CD8-positive, alpha-beta memory T cell (primary cell): ENCODE measurements around the gene NTRK3. TPM values are rescaled to one million over a fixed set of nuclear protein-coding genes. Genes with fewer than 3 reads are reported as not detected.

Source experiments
- CTCF ChIA-PET: fragments of 350-600 bp; sonication (Branson Sonifier 250); formaldehyde crosslinking; loops from one replicate; lab custom pipeline; 2021; ENCODE audit warnings: antibody characterized with exemption; lab: Charles Lee
- POLR2A ChIA-PET: fragments of 350-600 bp; sonication (Branson Sonifier 250); formaldehyde crosslinking; loops from one replicate; lab custom pipeline; 2021; ENCODE audit warnings: antibody characterized with exemption; lab: Charles Lee
- DNase-seq, 5 donors: peaks; one replicate each; pipeline versions ENCODE4 v3.0.0 to v3.0.0-alpha.2; 2020 to 2022; ENCODE audit warnings: mixed read lengths in 1 of 5
- H3K27ac ChIP-seq: one replicate; pipeline ENCODE4 v1.7.0; 2013; ENCODE audit warnings: low read depth, mild to moderate bottlenecking, low read length, moderate library complexity
- H3K27me3 ChIP-seq: 2 replicates; pipeline ENCODE4 v1.7.0; 2013; ENCODE audit warnings: low read length, mild to moderate bottlenecking; ENCODE audit not compliant: insufficient read depth, poor library complexity, severe bottlenecking
- H3K36me3 ChIP-seq: 2 replicates; pipeline ENCODE4 v1.7.0; 2013; ENCODE audit warnings: mild to moderate bottlenecking, low read length, moderate library complexity; ENCODE audit not compliant: insufficient read depth
- H3K4me1 ChIP-seq: 2 replicates; pipeline ENCODE4 v1.7.0; 2013; ENCODE audit warnings: mild to moderate bottlenecking, low read length, moderate library complexity; ENCODE audit not compliant: insufficient read depth
- H3K4me3 ChIP-seq: 2 replicates; pipeline ENCODE4 v1.7.0; 2013; ENCODE audit warnings: mild to moderate bottlenecking, low read length
- H3K9me3 ChIP-seq: 2 replicates; pipeline ENCODE4 v1.7.0; 2013; ENCODE audit warnings: mild to moderate bottlenecking, low read length
- H3K27ac Mint-ChIP-seq, 8 donors: one replicate each; pipeline ENCODE4 v1.8.0; 2020 to 2021; ENCODE audit warnings: mixed read lengths in 8 of 8, mild to moderate bottlenecking in 6 of 8, inconsistent platforms in 3 of 8, moderate library complexity in 3 of 8
- H3K27me3 Mint-ChIP-seq, 2 donors: one replicate each; pipeline ENCODE4 v1.8.0; 2020 to 2021; ENCODE audit warnings: mixed read lengths in 2 of 2, mild to moderate bottlenecking in 1 of 2, moderate library complexity in 1 of 2
- H3K36me3 Mint-ChIP-seq, 3 donors: one replicate each; pipeline ENCODE4 v1.8.0; 2020 to 2021; ENCODE audit warnings: mixed read lengths in 3 of 3, inconsistent platforms in 1 of 3, mild to moderate bottlenecking in 1 of 3
- H3K4me1 Mint-ChIP-seq, 3 donors: one replicate each; pipeline ENCODE4 v1.8.0; 2020 to 2021; ENCODE audit warnings: mixed read lengths in 3 of 3, inconsistent platforms in 1 of 3, mild to moderate bottlenecking in 1 of 3
- H3K4me3 Mint-ChIP-seq, 7 donors: one replicate each; pipeline ENCODE4 v1.8.0; 2020 to 2021; ENCODE audit warnings: mixed read lengths in 7 of 7, mild to moderate bottlenecking in 6 of 7, moderate library complexity in 4 of 7, inconsistent platforms in 2 of 7
- H3K9me3 Mint-ChIP-seq, 5 donors: one replicate each; pipeline ENCODE4 v1.8.0; 2020 to 2022; ENCODE audit warnings: mixed read lengths in 5 of 5, mild to moderate bottlenecking in 3 of 5, moderate library complexity in 2 of 5, inconsistent platforms in 1 of 5
- polyA plus RNA-seq: library from polyadenylated mRNA; unstranded; fragments of 300-500 nt; fragmentation: Illumina TruSeq; gene quantifications from one replicate; pipeline ENCODE4 v1.2.3, GENCODE V29; 2021
- total RNA-seq, 2 experiments: library from RNA; stranded (reverse); gene quantifications; one replicate each; pipeline ENCODE4 v1.2.3, GENCODE V29; 2021

NTRK3 gene
- total and polyA plus RNA-seq, 3 experiments from 2014 or later: 0.26 to 0.29 TPM; not detected in 1

DNA sequence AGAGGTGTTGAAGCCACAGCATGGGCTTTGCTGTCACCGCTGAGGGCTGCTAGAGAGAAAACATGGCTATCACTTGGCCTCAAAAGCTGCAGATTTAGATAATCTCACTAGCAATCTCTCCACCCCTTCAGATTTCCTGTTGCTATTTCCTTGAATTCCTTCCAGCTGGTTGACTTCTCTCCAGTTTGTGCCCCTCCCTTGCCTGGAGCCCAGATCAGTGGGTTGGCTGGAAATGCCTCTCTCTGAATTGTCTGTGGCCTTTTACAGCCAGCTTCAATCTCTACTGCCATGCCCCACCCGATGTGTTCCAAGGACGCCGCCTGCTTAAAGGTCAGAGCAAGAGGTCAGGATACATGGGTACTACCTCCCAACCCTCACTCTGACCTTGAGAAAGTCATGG, 294.1 kb downstream of the NTRK3 start:
- Histone ChIP-seq H3K9me3 (no peaks in the 10 kb centered on the region), H3K27ac (no peak overlapping the region), H3K27me3 (no peaks in the 10 kb centered on the region), H3K4me3 (no peak overlapping the region), H3K36me3 (no peaks in the 10 kb centered on the region), H3K4me1 (no peaks in the 10 kb centered on the region)
- H3K27ac Mint-ChIP-seq: no peak overlapping the region
- no peak for DNase-seq
- ChIA-PET POLR2A (no interaction called here), CTCF (no interaction called here)
- H3K4me3 Mint-ChIP-seq: no peak overlapping the region
- no peaks in the 10 kb centered on the region for H3K4me1 Mint-ChIP-seq
- H3K9me3 Mint-ChIP-seq: peaks cover 0 to 8% (median 0%) of the 10 kb centered on the region in 5 donors
- H3K36me3 Mint-ChIP-seq: no peaks in the 10 kb centered on the region
- peaks cover 4 to 7% of the 10 kb centered on the region in 2 donors for H3K27me3 Mint-ChIP-seq

DNA sequence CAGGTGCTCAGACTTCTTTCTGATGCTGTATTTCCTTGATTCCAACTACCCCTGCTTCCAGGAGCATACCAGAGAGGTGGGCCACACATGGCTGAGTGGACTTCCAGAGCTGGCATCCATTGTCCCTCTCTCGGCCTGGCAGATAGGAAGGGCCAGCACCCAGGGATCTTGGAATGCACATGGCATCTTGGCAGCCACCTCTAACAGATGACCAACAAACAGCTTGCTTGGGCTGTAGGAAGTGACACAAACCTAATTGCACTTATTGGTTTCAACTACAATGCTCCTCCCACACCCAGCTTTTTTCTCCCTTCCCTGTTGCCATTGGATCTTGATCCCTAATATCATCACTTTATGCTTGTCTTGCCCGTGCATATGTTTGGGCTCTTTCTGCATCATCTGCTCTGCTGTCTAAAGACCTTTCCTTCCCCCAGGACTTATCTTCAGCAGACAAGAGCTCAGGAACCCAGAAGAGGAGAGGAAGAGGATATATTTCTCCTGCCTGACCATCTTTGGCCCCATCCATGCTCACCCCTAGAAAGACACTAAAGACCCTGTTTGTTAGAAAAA, 294.6 kb downstream of the NTRK3 start:
- H3K4me1 ChIP-seq: no peaks in the 10 kb centered on the region
- no peak for DNase-seq
- POLR2A ChIA-PET: no interaction called here
- Mint-ChIP-seq H3K27me3 (peaks cover 4 to 7% of the 10 kb centered on the region in 2 donors), H3K9me3 (peaks cover 0 to 8% (median 0%) of the 10 kb centered on the region in 5 donors), H3K4me1 (no peaks in the 10 kb centered on the region), H3K27ac (no peak overlapping the region), H3K4me3 (no peak overlapping the region), H3K36me3 (no peaks in the 10 kb centered on the region)
- no peak overlapping the region for H3K4me3 ChIP-seq
- CTCF ChIA-PET: no interaction called here
- no peaks in the 10 kb centered on the region for H3K9me3 ChIP-seq
- no peaks in the 10 kb centered on the region for H3K36me3 ChIP-seq
- no peaks in the 10 kb centered on the region for H3K27me3 ChIP-seq
- H3K27ac ChIP-seq: no peak overlapping the region

DNA sequence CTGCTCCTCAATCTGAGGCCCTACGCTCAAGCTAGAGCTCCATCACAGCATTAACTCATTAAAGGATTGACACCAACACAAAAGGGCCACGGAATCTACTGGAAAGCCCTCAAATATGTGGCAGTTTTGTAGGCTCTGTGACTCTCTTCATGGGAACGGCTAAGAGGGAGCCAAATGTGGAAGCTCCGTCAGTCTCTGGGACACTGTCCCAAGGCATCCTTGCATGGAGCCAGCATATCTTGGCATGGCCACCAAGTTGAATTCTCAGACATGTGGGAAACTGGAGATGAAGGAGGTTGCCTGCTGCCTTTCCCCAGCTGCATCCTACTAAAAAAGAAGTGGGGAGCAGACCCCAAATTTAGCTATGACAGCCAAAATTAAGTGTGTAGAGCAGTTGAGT, 296.9 kb downstream of the NTRK3 start:
- Mint-ChIP-seq H3K27ac (no peak overlapping the region), H3K9me3 (peaks cover 0 to 8% (median 0%) of the 10 kb centered on the region in 5 donors), H3K27me3 (peaks cover 2 to 4% of the 10 kb centered on the region in 2 donors), H3K4me3 (no peak overlapping the region), H3K4me1 (no peaks in the 10 kb centered on the region), H3K36me3 (no peaks in the 10 kb centered on the region)
- POLR2A ChIA-PET: no interaction called here
- no peak overlapping the region for H3K27ac ChIP-seq
- H3K9me3 ChIP-seq: no peaks in the 10 kb centered on the region
- no peaks in the 10 kb centered on the region for H3K36me3 ChIP-seq
- H3K4me1 ChIP-seq: no peaks in the 10 kb centered on the region
- no peak for DNase-seq
- no peak overlapping the region for H3K4me3 ChIP-seq
- CTCF ChIA-PET: interaction anchor here (1.4 kb wide), 1 partner anchor 11 kb away, joined by 3 read pairs; no protein-coding TSS in a partner anchor
- no peaks in the 10 kb centered on the region for H3K27me3 ChIP-seq

DNA sequence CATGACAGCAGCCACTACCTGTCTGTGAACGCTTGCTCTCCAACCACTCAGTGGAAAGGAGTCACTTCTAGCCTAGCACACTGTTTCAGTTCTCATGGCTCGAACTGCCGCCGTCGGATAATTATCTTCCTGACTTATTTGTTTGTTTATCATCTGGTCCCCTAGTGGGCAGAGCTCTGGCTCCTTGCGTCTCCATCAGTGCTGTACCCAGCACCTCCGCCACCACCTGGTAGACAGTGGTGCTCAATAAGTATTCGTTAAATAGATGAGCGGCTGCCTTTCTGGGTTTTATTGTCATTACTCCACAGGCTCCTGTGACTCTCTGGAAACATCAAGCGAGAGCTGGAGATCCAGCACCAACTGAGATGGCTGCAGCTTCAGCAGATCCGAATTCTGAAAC, 297.5 kb downstream of the NTRK3 start:
- Histone ChIP-seq H3K36me3 (no peaks in the 10 kb centered on the region), H3K4me1 (no peaks in the 10 kb centered on the region), H3K27me3 (no peaks in the 10 kb centered on the region), H3K4me3 (no peak overlapping the region), H3K27ac (no peak overlapping the region), H3K9me3 (no peaks in the 10 kb centered on the region)
- ChIA-PET CTCF (no interaction called here), POLR2A (no interaction called here)
- H3K4me3 Mint-ChIP-seq: no peak overlapping the region
- H3K9me3 Mint-ChIP-seq: peaks cover 0 to 8% (median 0%) of the 10 kb centered on the region in 5 donors
- H3K27ac Mint-ChIP-seq: no peak overlapping the region
- peaks cover 0 to 4% of the 10 kb centered on the region in 2 donors for H3K27me3 Mint-ChIP-seq
- H3K36me3 Mint-ChIP-seq: no peaks in the 10 kb centered on the region
- H3K4me1 Mint-ChIP-seq: no peaks in the 10 kb centered on the region
- DNase-seq: no peak

GRCh38 chr15:87955284-87955909, 301.1 kb downstream of the NTRK3 start:
- ChIA-PET POLR2A (no interaction called here), CTCF (no interaction called here)
- H3K4me1 Mint-ChIP-seq: no peaks in the 10 kb centered on the region

GRCh38 chr15:87954793-87955192, 301.7 kb downstream of the NTRK3 start:
- no peak overlapping the region for H3K27ac ChIP-seq
- Mint-ChIP-seq H3K9me3 (peaks cover 0 to 6% (median 0%) of the 10 kb centered on the region in 5 donors), H3K27me3 (no peaks in the 10 kb centered on the region), H3K36me3 (no peaks in the 10 kb centered on the region), H3K4me1 (no peaks in the 10 kb centered on the region), H3K4me3 (no peak overlapping the region), H3K27ac (no peak overlapping the region)
- H3K36me3 ChIP-seq: no peaks in the 10 kb centered on the region
- H3K9me3 ChIP-seq: no peaks in the 10 kb centered on the region
- ChIA-PET POLR2A (no interaction called here), CTCF (no interaction called here)
- no peak for DNase-seq
- H3K4me3 ChIP-seq: no peak overlapping the region
- no peaks in the 10 kb centered on the region for H3K27me3 ChIP-seq
- H3K4me1 ChIP-seq: no peaks in the 10 kb centered on the region

More at GRCh38 chr15:87955284-87955909, 301.1 kb downstream of the NTRK3 start:
- H3K27ac Mint-ChIP-seq: no peak overlapping the region
- Histone ChIP-seq H3K27ac (no peak overlapping the region), H3K36me3 (no peaks in the 10 kb centered on the region), H3K4me1 (no peaks in the 10 kb centered on the region), H3K27me3 (no peaks in the 10 kb centered on the region), H3K9me3 (no peaks in the 10 kb centered on the region), H3K4me3 (no peak overlapping the region)
- no peak for DNase-seq
- no peaks in the 10 kb centered on the region for H3K27me3 Mint-ChIP-seq
- H3K9me3 Mint-ChIP-seq: peaks cover 0 to 5% (median 0%) of the 10 kb centered on the region in 5 donors
- no peak overlapping the region for H3K4me3 Mint-ChIP-seq
- no peaks in the 10 kb centered on the region for H3K36me3 Mint-ChIP-seq

- Mint-ChIP-seq H3K4me3 (no peak overlapping the region), H3K36me3 (no peaks in the 10 kb centered on the region), H3K27me3 (no peaks in the 10 kb centered on the region), H3K9me3 (peaks cover 0 to 6% (median 0%) of the 10 kb centered on the region in 5 donors), H3K27ac (no peak overlapping the region), H3K4me1 (no peaks in the 10 kb centered on the region)
- Histone ChIP-seq H3K36me3 (no peaks in the 10 kb centered on the region), H3K27me3 (no peaks in the 10 kb centered on the region), H3K27ac (no peak overlapping the region), H3K4me3 (no peak overlapping the region), H3K4me1 (no peaks in the 10 kb centered on the region), H3K9me3 (no peaks in the 10 kb centered on the region)
- ChIA-PET CTCF (no interaction called here), POLR2A (no interaction called here)
- no peak for DNase-seq
Observed at GRCh38 chr15:87952736-87953287, 303.7 kb downstream of the NTRK3 start.

DNA sequence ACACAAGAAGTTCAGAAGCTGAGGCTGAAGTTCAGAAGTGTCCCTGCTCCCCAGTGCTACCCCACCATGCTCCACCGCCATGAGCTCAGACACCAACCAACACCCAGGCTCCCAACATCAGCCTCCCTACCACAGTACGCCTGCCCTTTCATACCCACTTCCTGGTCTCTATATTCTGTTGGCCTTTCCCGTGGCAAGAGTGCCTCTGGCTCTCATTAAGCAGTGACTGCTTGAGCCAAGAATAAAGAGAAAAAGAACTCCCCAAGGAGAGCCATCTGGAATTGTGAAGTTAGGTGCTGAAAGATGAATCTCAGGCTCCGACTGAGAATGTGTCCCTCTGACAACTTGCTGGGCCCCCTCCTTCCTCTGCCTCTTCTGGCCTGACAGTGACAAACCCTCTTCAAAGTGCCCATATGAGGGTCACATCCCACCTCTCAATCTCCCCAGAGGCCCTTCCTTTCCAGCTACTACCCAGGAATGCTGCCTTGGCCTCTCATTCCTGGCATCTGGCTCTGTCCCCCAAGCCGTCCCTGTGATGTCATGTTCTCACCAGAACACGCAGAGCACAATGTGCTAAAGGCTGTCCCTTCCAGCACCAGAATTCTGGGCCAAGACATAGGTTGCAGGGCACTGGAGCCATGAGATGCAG, 306.8 kb downstream of the NTRK3 start:
- peaks cover 0 to 6% (median 0%) of the 10 kb centered on the region in 5 donors for H3K9me3 Mint-ChIP-seq
- Histone ChIP-seq H3K36me3 (no peaks in the 10 kb centered on the region), H3K9me3 (no peaks in the 10 kb centered on the region), H3K4me3 (no peak overlapping the region), H3K27me3 (no peaks in the 10 kb centered on the region), H3K4me1 (no peaks in the 10 kb centered on the region), H3K27ac (no peak overlapping the region)
- no peaks in the 10 kb centered on the region for H3K4me1 Mint-ChIP-seq
- no peaks in the 10 kb centered on the region for H3K36me3 Mint-ChIP-seq
- H3K27ac Mint-ChIP-seq: no peak overlapping the region
- H3K27me3 Mint-ChIP-seq: no peaks in the 10 kb centered on the region
- CTCF ChIA-PET: no interaction called here
- H3K4me3 Mint-ChIP-seq: no peak overlapping the region
- POLR2A ChIA-PET: no interaction called here
- DNase-seq: no peak
